ENCODE measurements around the gene IARS1. TPM values are rescaled to one million over a fixed set of nuclear protein-coding genes. Genes with fewer than 3 reads are reported as not detected.
A peak's percentile ranks its signal among the peaks of the same experiment; 100 is the strongest.

IARS1 gene
- total RNA-seq, 4 donors from 2014 or later, result 73.2 to 234 (median 161) TPM

GRCh38 chr9:92298036-92298435 lies 4.5 kb upstream of the IARS1 start:
- no peak overlapping the region for H3K27ac ChIP-seq
- no peaks in the 10 kb centered on the region for H3K36me3 ChIP-seq
- H3K27me3 ChIP-seq, result no peaks in the 10 kb centered on the region
- DNase-seq, result no peak
- H3K9me3 ChIP-seq, result no peaks in the 10 kb centered on the region
- no peaks in the 10 kb centered on the region for H3K4me1 ChIP-seq
- intact Hi-C loops (cut with DNase I; ENCODE audit: low total_unique reads), result no loop called here
- TF ChIP-seq, protein P1, sequence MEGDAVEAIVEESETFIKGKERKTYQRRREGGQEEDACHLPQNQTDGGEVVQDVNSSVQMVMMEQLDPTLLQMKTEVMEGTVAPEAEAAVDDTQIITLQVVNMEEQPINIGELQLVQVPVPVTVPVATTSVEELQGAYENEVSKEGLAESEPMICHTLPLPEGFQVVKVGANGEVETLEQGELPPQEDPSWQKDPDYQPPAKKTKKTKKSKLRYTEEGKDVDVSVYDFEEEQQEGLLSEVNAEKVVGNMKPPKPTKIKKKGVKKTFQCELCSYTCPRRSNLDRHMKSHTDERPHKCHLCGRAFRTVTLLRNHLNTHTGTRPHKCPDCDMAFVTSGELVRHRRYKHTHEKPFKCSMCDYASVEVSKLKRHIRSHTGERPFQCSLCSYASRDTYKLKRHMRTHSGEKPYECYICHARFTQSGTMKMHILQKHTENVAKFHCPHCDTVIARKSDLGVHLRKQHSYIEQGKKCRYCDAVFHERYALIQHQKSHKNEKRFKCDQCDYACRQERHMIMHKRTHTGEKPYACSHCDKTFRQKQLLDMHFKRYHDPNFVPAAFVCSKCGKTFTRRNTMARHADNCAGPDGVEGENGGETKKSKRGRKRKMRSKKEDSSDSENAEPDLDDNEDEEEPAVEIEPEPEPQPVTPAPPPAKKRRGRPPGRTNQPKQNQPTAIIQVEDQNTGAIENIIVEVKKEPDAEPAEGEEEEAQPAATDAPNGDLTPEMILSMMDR (IDR thresholded peaks at IDR 0.05), result no peak
- no peak for TF ChIP-seq POLR2A (IDR thresholded peaks at IDR 0.05)
- H3K4me3 ChIP-seq, result no peak overlapping the region

DNA sequence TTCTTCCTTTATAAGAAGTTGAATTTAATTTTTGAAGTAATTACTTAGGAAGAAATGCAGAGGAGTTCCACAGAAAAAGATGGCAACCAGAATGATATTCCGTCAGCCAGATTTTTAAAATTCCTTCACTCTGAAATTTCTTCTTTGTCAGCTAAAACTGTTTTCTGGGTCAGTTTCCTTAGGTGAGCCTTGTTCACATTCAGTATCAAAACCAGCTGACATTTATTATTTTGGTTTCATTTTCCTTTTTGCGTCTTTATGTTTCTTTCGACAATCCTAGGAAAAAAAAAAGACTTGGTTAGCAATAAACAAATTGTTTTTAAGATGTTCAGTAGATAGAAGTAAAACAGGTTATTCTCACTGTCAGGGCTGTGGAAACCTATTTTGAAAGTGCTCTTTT lies 4.1 kb upstream of the IARS1 start:
- Histone ChIP-seq H3K4me3 (no peak overlapping the region), H3K27me3 (no peaks in the 10 kb centered on the region), H3K9me3 (no peaks in the 10 kb centered on the region), H3K36me3 (no peaks in the 10 kb centered on the region), H3K4me1 (no peaks in the 10 kb centered on the region), H3K27ac (no peak overlapping the region)
- intact Hi-C loops (cut with DNase I; ENCODE audit: low total_unique reads), result no loop called here
- TF ChIP-seq, protein P1 (IDR thresholded peaks at IDR 0.05), result no peak
- TF ChIP-seq POLR2A (IDR thresholded peaks at IDR 0.05), result no peak
- no peak for DNase-seq

DNA sequence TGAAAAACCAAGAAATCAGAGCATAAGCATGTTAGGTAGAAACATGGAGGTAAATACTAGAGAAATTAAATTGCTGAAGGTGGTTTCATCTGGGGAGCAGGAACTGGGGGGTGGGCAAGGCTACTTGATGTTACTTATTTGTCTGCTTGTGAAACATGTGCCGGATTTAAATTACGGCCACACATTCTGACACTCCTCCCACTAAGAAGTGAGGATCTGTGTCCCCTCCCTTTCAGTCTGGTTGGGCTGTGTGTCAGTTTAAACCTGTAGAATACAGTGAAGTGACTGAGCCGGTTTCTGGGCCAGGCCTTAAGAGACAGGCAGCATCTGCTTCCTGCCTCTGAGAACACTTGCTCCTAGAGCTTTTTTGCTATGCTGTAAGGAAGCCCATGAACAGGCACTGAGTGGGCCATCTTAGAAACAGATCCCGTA lies 2.3 kb upstream of the IARS1 start:
- Histone ChIP-seq H3K4me3 (no peak overlapping the region), H3K4me1 (no peaks in the 10 kb centered on the region), H3K27me3 (no peaks in the 10 kb centered on the region), H3K27ac (no peak overlapping the region), H3K9me3 (no peaks in the 10 kb centered on the region), H3K36me3 (no peaks in the 10 kb centered on the region)
- TF ChIP-seq, protein P1 (IDR thresholded peaks at IDR 0.05), result no peak
- no peak for TF ChIP-seq POLR2A (IDR thresholded peaks at IDR 0.05)
- intact Hi-C loops (cut with DNase I; ENCODE audit: low total_unique reads), result no loop called here
- DNase-seq, result no peak

DNA sequence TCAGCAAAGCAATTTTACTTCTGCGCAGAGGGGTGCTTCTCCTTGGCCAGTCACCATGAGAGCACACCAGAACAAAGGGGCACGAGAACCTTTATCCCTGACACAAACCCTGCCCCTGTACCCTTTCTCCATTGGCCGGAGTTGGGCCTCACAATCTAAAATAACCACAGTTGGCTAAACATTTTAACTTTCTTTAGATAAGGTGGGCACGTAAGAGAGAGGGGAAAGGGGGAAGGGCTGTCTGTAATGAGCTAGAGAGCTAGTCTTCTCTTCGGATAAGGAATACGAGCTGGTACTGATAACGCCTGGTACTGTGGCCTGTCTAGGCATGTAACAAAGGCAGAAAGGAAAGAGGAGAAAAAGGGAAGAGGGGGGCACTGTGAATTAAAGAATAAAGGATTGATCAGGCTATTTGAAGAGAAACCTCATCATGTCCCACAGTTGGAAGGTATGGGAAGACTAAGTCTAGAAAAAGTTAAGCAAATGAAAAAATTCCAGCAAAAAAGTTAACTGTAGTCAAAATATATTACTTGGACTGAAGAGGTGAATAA lies 1.8 kb upstream of the IARS1 start:
- no peaks in the 10 kb centered on the region for H3K27me3 ChIP-seq
- H3K4me1 ChIP-seq, result no peaks in the 10 kb centered on the region
- intact Hi-C loops (cut with DNase I; ENCODE audit: low total_unique reads), result no loop called here
- no peak overlapping the region for H3K27ac ChIP-seq
- H3K36me3 ChIP-seq, result no peaks in the 10 kb centered on the region
- no peak overlapping the region for H3K4me3 ChIP-seq
- no peaks in the 10 kb centered on the region for H3K9me3 ChIP-seq
- TF ChIP-seq POLR2A (IDR thresholded peaks at IDR 0.05), result no peak
- TF ChIP-seq, protein P1 (IDR thresholded peaks at IDR 0.05), result no peak
- DNase-seq, result no peak

- no peak for DNase-seq
- intact Hi-C loops (cut with DNase I; ENCODE audit: low total_unique reads), result no loop called here
Observed at GRCh38 chr9:92294297-92294676, 790 bp upstream of the IARS1 start.

More at GRCh38 chr9:92294297-92294676, 790 bp upstream of the IARS1 start:
- Histone ChIP-seq H3K4me3 (peak overlapping the region; percentile 69 to 72), H3K36me3 (no peaks in the 10 kb centered on the region), H3K4me1 (no peaks in the 10 kb centered on the region), H3K27ac (peak overlapping the region; percentile 80 to 83), H3K9me3 (no peaks in the 10 kb centered on the region), H3K27me3 (no peaks in the 10 kb centered on the region)
- TF ChIP-seq, protein P1 (IDR thresholded peaks at IDR 0.05), result no peak
- TF ChIP-seq POLR2A (IDR thresholded peaks at IDR 0.05), result no peak

All from uterus (tissue), 4 donors.